Osteocyte (in vitro differentiated cells): ENCODE measurements around the gene EPAS1. TPM values are rescaled to one million over a fixed set of nuclear protein-coding genes. Genes with fewer than 3 reads are reported as not detected.

Source experiments
- DNase-seq: peaks from one replicate; pipeline ENCODE4 v3.0.0; 2021; ENCODE audit warnings: mixed read lengths; ENCODE audit not compliant: unreplicated experiment; ENCODE audit errors: extremely low spot score
- H3K27ac Mint-ChIP-seq: one replicate; pipeline ENCODE4 v1.8.0; 2021; ENCODE audit warnings: mild to moderate bottlenecking, mixed read lengths; ENCODE audit not compliant: unreplicated experiment
- H3K27me3 Mint-ChIP-seq: one replicate; pipeline ENCODE4 v1.8.0; 2021; ENCODE audit warnings: mixed read lengths; ENCODE audit not compliant: unreplicated experiment
- H3K36me3 Mint-ChIP-seq: one replicate; pipeline ENCODE4 v1.8.0; 2021; ENCODE audit warnings: mixed read lengths; ENCODE audit not compliant: unreplicated experiment
- H3K4me1 Mint-ChIP-seq: one replicate; pipeline ENCODE4 v1.8.0; 2021; ENCODE audit warnings: mixed read lengths; ENCODE audit not compliant: unreplicated experiment
- H3K4me3 Mint-ChIP-seq: one replicate; pipeline ENCODE4 v1.8.0; 2021; ENCODE audit warnings: mild to moderate bottlenecking, moderate library complexity, mixed read lengths; ENCODE audit not compliant: unreplicated experiment
- H3K9me3 Mint-ChIP-seq: one replicate; pipeline ENCODE4 v1.8.0; 2021; ENCODE audit warnings: mixed read lengths; ENCODE audit not compliant: unreplicated experiment
- CTCF ChIP-seq: fragments of 200-600 bp; sonication (generic); IDR thresholded peaks from 2 replicates; pipeline ENCODE4 v1.5.0; 2021; ENCODE audit warnings: antibody characterized with exemption, mild to moderate bottlenecking, moderate library complexity
- total RNA-seq: library from RNA; stranded (reverse); gene quantifications from 2 replicates; pipeline ENCODE4 v1.2.1, GENCODE V29; 2021

The EPAS1 gene
- total RNA-seq, 1 donor from 2014 or later: 14.1 TPM

DNA sequence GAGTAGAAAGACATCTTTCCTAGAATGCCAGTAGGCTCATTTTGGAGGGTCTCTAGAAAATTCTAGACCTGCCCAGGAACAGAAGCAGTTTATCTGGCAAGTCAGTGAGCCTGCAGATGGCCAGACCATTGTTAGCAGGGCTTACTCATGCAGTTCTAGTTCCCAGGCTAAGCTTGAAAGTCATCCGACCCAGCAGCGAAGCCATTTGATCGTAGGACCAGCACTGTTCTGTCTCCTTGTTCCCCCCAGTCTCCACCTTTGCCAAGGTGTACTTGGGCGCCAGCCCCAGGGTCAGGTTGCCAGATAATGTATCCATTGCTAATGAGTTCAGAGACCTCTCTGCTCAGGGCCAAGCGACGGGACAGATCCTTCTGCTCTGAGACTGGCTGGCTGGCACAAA, 70.1 kb downstream of the EPAS1 start:
- Mint-ChIP-seq H3K27me3 (peaks cover 12% of the 10 kb centered on the region), H3K9me3 (no peaks in the 10 kb centered on the region), H3K27ac (no peak overlapping the region), H3K4me1 (no peaks in the 10 kb centered on the region), H3K4me3 (no peak overlapping the region), H3K36me3 (peaks cover 2% of the 10 kb centered on the region)
- DNase-seq: no peak
- TF ChIP-seq CTCF: no peak

- Mint-ChIP-seq H3K9me3 (peaks cover 3% of the 10 kb centered on the region), H3K36me3 (peaks cover 6% of the 10 kb centered on the region), H3K4me3 (no peak overlapping the region), H3K27me3 (peaks cover 12% of the 10 kb centered on the region), H3K27ac (no peak overlapping the region), H3K4me1 (no peaks in the 10 kb centered on the region)
- DNase-seq: no peak
- no peak for TF ChIP-seq CTCF
Observed at GRCh38 chr2:46368401-46368800, 71.2 kb downstream of the EPAS1 start.

GRCh38 chr2:46369783-46370182, 72.6 kb downstream of the EPAS1 start:
- Mint-ChIP-seq H3K36me3 (peaks cover 4% of the 10 kb centered on the region), H3K27ac (no peak overlapping the region), H3K4me3 (no peak overlapping the region), H3K9me3 (peaks cover 4% of the 10 kb centered on the region), H3K27me3 (peaks cover 12% of the 10 kb centered on the region), H3K4me1 (no peaks in the 10 kb centered on the region)
- TF ChIP-seq CTCF: no peak
- no peak for DNase-seq

DNA sequence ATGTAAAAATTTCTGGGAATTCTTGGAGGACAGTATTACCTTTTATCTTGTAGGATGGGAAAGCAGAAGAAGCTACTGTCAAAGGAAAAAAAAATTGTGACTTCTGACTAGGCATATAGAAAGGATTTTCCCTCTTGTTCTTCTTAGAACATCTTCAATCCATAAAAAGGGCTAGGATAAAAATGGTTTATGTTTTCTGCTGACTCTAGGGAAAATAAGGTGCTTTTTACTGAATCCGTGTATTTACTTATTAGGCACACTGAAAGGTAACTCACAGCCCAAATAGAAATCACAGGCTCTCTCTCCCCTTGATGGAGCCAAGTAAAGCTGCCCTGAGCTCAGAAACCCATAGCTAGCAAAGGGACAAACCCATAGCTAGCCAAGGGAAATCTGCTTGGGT, 74.6 kb downstream of the EPAS1 start:
- no peak for DNase-seq
- peaks cover 4% of the 10 kb centered on the region for H3K9me3 Mint-ChIP-seq
- no peak overlapping the region for H3K27ac Mint-ChIP-seq
- no peak overlapping the region for H3K4me3 Mint-ChIP-seq
- no peaks in the 10 kb centered on the region for H3K4me1 Mint-ChIP-seq
- peaks cover 12% of the 10 kb centered on the region for H3K27me3 Mint-ChIP-seq
- peaks cover 4% of the 10 kb centered on the region for H3K36me3 Mint-ChIP-seq
- TF ChIP-seq CTCF: no peak

DNA sequence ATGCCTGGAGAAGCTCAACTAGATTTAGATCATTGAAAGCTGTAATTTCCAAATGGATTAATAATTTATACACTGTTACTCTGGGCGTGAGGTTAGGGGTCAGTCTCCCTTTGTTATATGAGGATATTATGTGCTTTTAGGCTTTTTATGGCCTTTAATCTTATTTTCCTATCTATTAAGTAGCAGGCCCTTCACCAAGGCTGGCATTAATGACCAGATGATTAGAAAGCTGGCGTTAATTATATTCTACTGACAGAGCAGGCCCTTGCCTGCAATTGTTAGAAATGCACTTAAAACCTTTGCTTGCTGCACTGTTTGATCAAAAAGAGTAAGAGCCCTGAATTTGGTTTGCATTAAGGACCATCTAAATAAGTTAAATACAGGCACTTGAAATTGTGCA, 75.3 kb downstream of the EPAS1 start:
- H3K27ac Mint-ChIP-seq: no peak overlapping the region
- no peak overlapping the region for H3K4me3 Mint-ChIP-seq
- H3K4me1 Mint-ChIP-seq: no peaks in the 10 kb centered on the region
- DNase-seq: no peak
- H3K9me3 Mint-ChIP-seq: peaks cover 4% of the 10 kb centered on the region
- H3K27me3 Mint-ChIP-seq: peaks cover 10% of the 10 kb centered on the region
- peaks cover 4% of the 10 kb centered on the region for H3K36me3 Mint-ChIP-seq
- TF ChIP-seq CTCF: no peak
